ENCODE measurements around the gene ZNF470.

Gene ZNF470

GRCh38 chr19:56577719-56578602 lies 10.7 kb downstream of the ZNF470 start:
- Histone ChIP-seq H3K27me3 (ENCODE audit: control insufficient read depth, low read length) (no peaks in the 10 kb centered on the region), H3K79me2 (ENCODE audit: control insufficient read depth, low read length) (no peaks in the 10 kb centered on the region), H3F3A (ENCODE audit: control insufficient read depth, insufficient read depth) (no peaks in the 10 kb centered on the region), H3K27ac (ENCODE audit: low read depth, low read length) (no peak overlapping the region), H3K9me2 (replicated peaks; ENCODE audit: control insufficient read depth, low read length) (no peaks in the 10 kb centered on the region), H3K4me2 (ENCODE audit: low read length) (no peak overlapping the region), H3K9me3 (ENCODE audit: control insufficient read depth, insufficient read depth, low read length) (peaks cover 35% of the 10 kb centered on the region), H4K20me1 (ENCODE audit: control insufficient read depth, insufficient read depth, low read depth, low read length) (no peaks in the 10 kb centered on the region), H3K4me1 (ENCODE audit: control insufficient read depth, low read length) (no peaks in the 10 kb centered on the region), H3K36me3 (ENCODE audit: control insufficient read depth, low read length) (no peaks in the 10 kb centered on the region), H3K4me3 (ENCODE audit: low read length) (no peak overlapping the region)
- TF ChIP-seq EZH2phosphoT487 (IDR thresholded peaks at IDR 0.05; ENCODE audit: borderline replicate concordance, low read length) (no peak), CTCF (IDR thresholded peaks at IDR 0.05; ENCODE audit: low read depth, low read length, poor library complexity, severe bottlenecking) (no peak)

DNA sequence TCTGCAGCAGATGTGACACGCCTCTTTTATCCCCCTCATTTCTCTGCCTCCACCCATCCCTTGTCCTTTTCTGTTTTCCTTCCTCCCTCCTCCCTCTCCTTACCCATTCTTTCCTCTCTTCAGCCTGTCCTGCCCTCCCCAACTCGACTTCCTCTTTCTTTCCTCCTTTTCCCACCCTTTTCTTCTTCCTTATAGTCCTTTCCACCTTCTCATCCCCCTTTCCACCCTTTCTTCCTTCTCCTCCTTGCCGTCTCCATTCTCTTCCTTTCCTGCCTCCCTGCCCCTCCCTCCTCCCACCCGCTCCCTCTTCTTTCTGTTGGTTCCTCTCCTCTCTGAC lies 27.1 kb downstream of the ZNF470 start:
- Histone ChIP-seq H3K4me2 (ENCODE audit: low read length) (peak overlapping the region; percentile 79), H3K27me3 (ENCODE audit: control insufficient read depth, low read length) (no peaks in the 10 kb centered on the region), H4K20me1 (ENCODE audit: control insufficient read depth, insufficient read depth, low read depth, low read length) (no peaks in the 10 kb centered on the region), H3K4me3 (ENCODE audit: low read length) (peak overlapping the region; percentile 89), H3K36me3 (ENCODE audit: control insufficient read depth, low read length) (peaks cover 8% of the 10 kb centered on the region; the same call in 1 of the 2 replicates), H3F3A (ENCODE audit: control insufficient read depth, insufficient read depth) (no peaks in the 10 kb centered on the region), H3K9me3 (ENCODE audit: control insufficient read depth, insufficient read depth, low read length) (peaks cover 16% of the 10 kb centered on the region; the same call in 1 of the 2 replicates), H3K9me2 (replicated peaks; ENCODE audit: control insufficient read depth, low read length) (no peaks in the 10 kb centered on the region; the same call in 1 of the 2 replicates), H3K4me1 (ENCODE audit: control insufficient read depth, low read length) (peaks cover 13% of the 10 kb centered on the region), H3K79me2 (ENCODE audit: control insufficient read depth, low read length) (peaks cover 10% of the 10 kb centered on the region), H3K27ac (ENCODE audit: low read depth, low read length) (no peak overlapping the region)
- TF ChIP-seq CTCF (IDR thresholded peaks at IDR 0.05; ENCODE audit: low read depth, low read length, poor library complexity, severe bottlenecking) = no peak
- TF ChIP-seq EZH2phosphoT487 (IDR thresholded peaks at IDR 0.05; ENCODE audit: borderline replicate concordance, low read length) = no peak

GRCh38 chr19:56594783-56595547 lies 27.7 kb downstream of the ZNF470 start, which contains the start of gene ZNF71:
Gene ZNF71 (plus strand): TSS chr19:56595302. CDS start chr19:56601559, 6,257 bp downstream.
- no peak for TF ChIP-seq CTCF (IDR thresholded peaks at IDR 0.05; ENCODE audit: low read depth, low read length, poor library complexity, severe bottlenecking)
- no peak for TF ChIP-seq EZH2phosphoT487 (IDR thresholded peaks at IDR 0.05; ENCODE audit: borderline replicate concordance, low read length)
- peaks cover 13% of the 10 kb centered on the region for H3K4me1 ChIP-seq (ENCODE audit: control insufficient read depth, low read length)
- no peaks in the 10 kb centered on the region for H4K20me1 ChIP-seq (ENCODE audit: control insufficient read depth, insufficient read depth, low read depth, low read length)
- peak within 1 kb of the TSS; percentile 89 for H3K4me3 ChIP-seq (ENCODE audit: low read length)
- peaks cover 8% of the 10 kb centered on the region; the same call in 1 of the 2 replicates for H3K36me3 ChIP-seq (ENCODE audit: control insufficient read depth, low read length)
- peak within 1 kb of the TSS; percentile 79 for H3K4me2 ChIP-seq (ENCODE audit: low read length)
- no peaks in the 10 kb centered on the region for H3F3A ChIP-seq (ENCODE audit: control insufficient read depth, insufficient read depth)
- H3K27ac ChIP-seq (ENCODE audit: low read depth, low read length) = no peak within 1 kb of the TSS
- H3K9me2 ChIP-seq (replicated peaks; ENCODE audit: control insufficient read depth, low read length) = no peaks in the 10 kb centered on the region; the same call in 1 of the 2 replicates
- no peaks in the 10 kb centered on the region for H3K27me3 ChIP-seq (ENCODE audit: control insufficient read depth, low read length)
- H3K9me3 ChIP-seq (ENCODE audit: control insufficient read depth, insufficient read depth, low read length) = peaks cover 10% of the 10 kb centered on the region; the same call in 1 of the 2 replicates
- peaks cover 10% of the 10 kb centered on the region for H3K79me2 ChIP-seq (ENCODE audit: control insufficient read depth, low read length)

Measured in DOHH2 (cell line).